Coronary artery (tissue), 2 donors: ENCODE data around the gene TENM3.

Source experiments
- DNase-seq: peaks from one replicate; pipeline ENCODE4 v3.0.0-alpha.2; 2017; ENCODE audit warnings: low spot score
- H3K27ac ChIP-seq, 2 donors: fragments of 200-600 bp; sonication (generic); one replicate each; pipeline ENCODE4 v1.5.1; 2016 to 2019
- H3K4me3 ChIP-seq: fragments of 200-600 bp; sonication (generic); 2 replicates; pipeline ENCODE4 v1.5.1; 2016; ENCODE audit warnings: mild to moderate bottlenecking, moderate library complexity
- CTCF ChIP-seq: fragments of 200-600 bp; sonication (generic); IDR thresholded peaks from one replicate; pipeline ENCODE4 v1.5.1; 2019; ENCODE audit warnings: antibody characterized with exemption

TENM3 gene

GRCh38 chr4:182537031-182537795 is 294.0 kb downstream of the TENM3 start:
- no peak for DNase-seq
- no peak overlapping the region for H3K27ac ChIP-seq
- H3K4me3 ChIP-seq = no peak overlapping the region
- TF ChIP-seq CTCF = no peak

GRCh38 chr4:182538031-182538430 is 294.8 kb downstream of the TENM3 start:
- Histone ChIP-seq H3K27ac (no peak overlapping the region), H3K4me3 (no peak overlapping the region)
- DNase-seq = no peak
- TF ChIP-seq CTCF = no peak

- H3K4me3 ChIP-seq = no peak overlapping the region
- no peak overlapping the region for H3K27ac ChIP-seq
- no peak for DNase-seq
- TF ChIP-seq CTCF = no peak
Observed at GRCh38 chr4:182540496-182540895, 297.3 kb downstream of the TENM3 start.

- Histone ChIP-seq H3K27ac (no peak overlapping the region), H3K4me3 (no peak overlapping the region)
- TF ChIP-seq CTCF = no peak
- DNase-seq = no peak
Observed at GRCh38 chr4:182547435-182547834, 304.2 kb downstream of the TENM3 start.

- Histone ChIP-seq H3K27ac (peak overlapping the region in 1 of 2 donors; percentile 6), H3K4me3 (no peak overlapping the region)
- DNase-seq = no peak
- no peak for TF ChIP-seq CTCF
Observed at GRCh38 chr4:182548156-182548555, 305.0 kb downstream of the TENM3 start.

GRCh38 chr4:182549356-182549755 is 306.2 kb downstream of the TENM3 start:
- no peak for TF ChIP-seq CTCF
- DNase-seq = no peak
- no peak overlapping the region for H3K27ac ChIP-seq
- H3K4me3 ChIP-seq = no peak overlapping the region

- no peak for DNase-seq
- Histone ChIP-seq H3K4me3 (no peak overlapping the region), H3K27ac (no peak overlapping the region)
- TF ChIP-seq CTCF = no peak
Observed at GRCh38 chr4:182552948-182553347, 309.7 kb downstream of the TENM3 start.
